ENCODE data around the gene DNAJB1. TPM values are rescaled to one million over a fixed set of nuclear protein-coding genes. Genes with fewer than 3 reads are reported as not detected.

DNAJB1 gene
- total RNA-seq, 1 experiment from 2014 or later: 173 TPM

- in situ Hi-C loops (cut with HindIII; ENCODE audit: low pct_unique_long_range_greater_than_20kb, low sequenced_read_pairs): no loop called here
Measured at GRCh38 chr19:14467391-14467790, 50.8 kb downstream of the DNAJB1 start.

More at GRCh38 chr19:14467391-14467790, 50.8 kb downstream of the DNAJB1 start:
- DNase-seq (ENCODE audit: low read depth): no peak

Other genes starting within 250 kb of the DNAJB1 start
- 80.1 and 111 TPM in 2 replicates for gene ADGRE5, start 137.0 kb downstream of the DNAJB1 start, total RNA-seq (2014; rRNA removed; shearing (Covaris generic); ENCODE audit: low replicate concordance)
- gene DDX39A, start 99.1 kb downstream of the DNAJB1 start, total RNA-seq (2014; rRNA removed; shearing (Covaris generic); ENCODE audit: low replicate concordance): 165 and 194 TPM in 2 replicates
- 198 and 223 TPM in 2 replicates for gene PKN1, start 85.1 kb downstream of the DNAJB1 start, total RNA-seq (2014; rRNA removed; shearing (Covaris generic); ENCODE audit: low replicate concordance)
- gene PTGER1, start 43.0 kb downstream of the DNAJB1 start, total RNA-seq (2014; rRNA removed; shearing (Covaris generic); ENCODE audit: low replicate concordance): 0.24 TPM in 1 of 2 replicates, not detected in the other
- 321 and 340 TPM in 2 replicates for gene GIPC1, start 22.3 kb downstream of the DNAJB1 start, total RNA-seq (2014; rRNA removed; shearing (Covaris generic); ENCODE audit: low replicate concordance)
- 169 and 181 TPM in 2 replicates for gene TECR, start 11.2 kb upstream of the DNAJB1 start, total RNA-seq (2014; rRNA removed; shearing (Covaris generic); ENCODE audit: low replicate concordance)
- 350 and 590 TPM in 2 replicates for gene NDUFB7, start 53.7 kb upstream of the DNAJB1 start, total RNA-seq (2014; rRNA removed; shearing (Covaris generic); ENCODE audit: low replicate concordance)
- gene CLEC17A, start 64.7 kb upstream of the DNAJB1 start, total RNA-seq (2014; rRNA removed; shearing (Covaris generic); ENCODE audit: low replicate concordance): not detected in 2 replicates
- gene ADGRE3, start 156.4 kb upstream of the DNAJB1 start, total RNA-seq (2014; rRNA removed; shearing (Covaris generic); ENCODE audit: low replicate concordance): not detected in 2 replicates
- 0.84 and 2.3 TPM in 2 replicates for gene ZNF333, start 171.7 kb upstream of the DNAJB1 start, total RNA-seq (2014; rRNA removed; shearing (Covaris generic); ENCODE audit: low replicate concordance)

All from Caki2 (cell line).